ENCODE results near the gene RNPEPL1. TPM values are rescaled to one million over a fixed set of nuclear protein-coding genes. Genes with fewer than 3 reads are reported as not detected.

Gene RNPEPL1
- total and polyA plus RNA-seq, 8 donors = 20.9 to 99.2 (median 27.8) TPM

- no peak for TF ChIP-seq CTCF (IDR thresholded peaks at IDR 0.05)
- intact Hi-C loops (cut with DNase I) = no loop called here
- DNase-seq = peak in 2 of 4 donors; percentile 22 to 77
- Histone ChIP-seq H3K36me3 (peaks cover 0 to 66% of the 10 kb centered on the region in 2 donors), H3K4me3 (no peak overlapping the region), H3K4me1 (peaks cover 7 to 14% of the 10 kb centered on the region in 2 donors), H3K27me3 (no peaks in the 10 kb centered on the region), H3K9me3 (no peaks in the 10 kb centered on the region), H3K27ac (no peak overlapping the region)
- no peak for ATAC-seq
Observed at GRCh38 chr2:240600451-240600961, 32.2 kb downstream of the RNPEPL1 start.

- intact Hi-C loops (cut with DNase I) = no loop called here
- no peak overlapping the region for H3K27ac ChIP-seq
- DNase-seq (peak in 2 of 4 donors; percentile 25 to 65), ATAC-seq (no peak)
- TF ChIP-seq CTCF (IDR thresholded peaks at IDR 0.05) = no peak
- peaks cover 7 to 14% of the 10 kb centered on the region in 2 donors for H3K4me1 ChIP-seq
- H3K36me3 ChIP-seq = peaks cover 0 to 59% of the 10 kb centered on the region in 2 donors
- no peaks in the 10 kb centered on the region for H3K9me3 ChIP-seq
- no peaks in the 10 kb centered on the region for H3K27me3 ChIP-seq
- H3K4me3 ChIP-seq = no peak overlapping the region
Observed at GRCh38 chr2:240601061-240601830, 33.0 kb downstream of the RNPEPL1 start.

- peaks cover 7 to 14% of the 10 kb centered on the region in 2 donors for H3K4me1 ChIP-seq
- H3K27ac ChIP-seq = no peak overlapping the region
- H3K36me3 ChIP-seq = peaks cover 0 to 54% of the 10 kb centered on the region in 2 donors
- ATAC-seq (no peak), DNase-seq (peak in 1 of 4 donors; percentile 17)
- intact Hi-C loops (cut with DNase I) = no loop called here
- H3K4me3 ChIP-seq = no peak overlapping the region
- H3K27me3 ChIP-seq = no peaks in the 10 kb centered on the region
- H3K9me3 ChIP-seq = no peaks in the 10 kb centered on the region
- no peak for TF ChIP-seq CTCF (IDR thresholded peaks at IDR 0.05)
Observed at GRCh38 chr2:240601831-240602160, 33.5 kb downstream of the RNPEPL1 start.

- no peak overlapping the region for H3K4me3 ChIP-seq
- H3K27me3 ChIP-seq = no peaks in the 10 kb centered on the region
- DNase-seq (peak in 1 of 4 donors; percentile 26), ATAC-seq (no peak)
- TF ChIP-seq CTCF (IDR thresholded peaks at IDR 0.05) = no peak
- peaks cover 0 to 47% of the 10 kb centered on the region in 2 donors for H3K36me3 ChIP-seq
- no peaks in the 10 kb centered on the region for H3K9me3 ChIP-seq
- intact Hi-C loops (cut with DNase I) = no loop called here
- H3K27ac ChIP-seq = no peak overlapping the region
- peaks cover 7 to 14% of the 10 kb centered on the region in 2 donors for H3K4me1 ChIP-seq
Observed at GRCh38 chr2:240602266-240603050, 34.2 kb downstream of the RNPEPL1 start.
